ENCODE results near the gene TMPRSS15.
"Not testable (repeated sequence)": the region's sequence is repeated elsewhere in the genome, so short reads cannot be mapped to it uniquely, and the experiment has no call there.

GRCh38 chr21:18382934-18383619 is 20.5 kb downstream of the TMPRSS15 start:
- not testable (repeated sequence) for TF ChIP-seq CTCF (conservative IDR thresholded peaks at IDR 0.05; ENCODE audit: low read depth, low read length); EZH2 (IDR thresholded peaks at IDR 0.05; ENCODE audit: borderline replicate concordance, low read depth, low read length, poor library complexity, severe bottlenecking)

Data from A673 (cell line).